Urinary bladder (tissue), 4 donors: ENCODE data around the gene MYL10. TPM values are rescaled to one million over a fixed set of nuclear protein-coding genes. Genes with fewer than 3 reads are reported as not detected.

ENCODE experiments used
- DNase-seq: peaks from one replicate; pipeline ENCODE4 v3.0.0-alpha.2; 2015; ENCODE audit errors: extremely low spot score
- H3K27ac ChIP-seq: one replicate; pipeline ENCODE4 v1.5.1; 2013; ENCODE audit warnings: low read depth, mild to moderate bottlenecking, moderate library complexity
- H3K36me3 ChIP-seq: one replicate; pipeline ENCODE4 v1.6.1; 2013; ENCODE audit warnings: mild to moderate bottlenecking, moderate library complexity; ENCODE audit not compliant: insufficient read depth
- H3K4me1 ChIP-seq: one replicate; pipeline ENCODE4 v1.6.1; 2013; ENCODE audit warnings: mild to moderate bottlenecking, moderate library complexity; ENCODE audit not compliant: insufficient read depth
- H3K4me3 ChIP-seq: one replicate; pipeline ENCODE4 v1.5.1; 2013; ENCODE audit warnings: low read depth, low read length
- WGBS: extraction: QIAGEN DNeasy Blood & Tissue Kit; methylation state at CpG from one replicate; pipeline ENCODE4 v1.1.7; 2013; 5-methylcytosine and 5-hydroxymethylcytosine counted together
- polyA plus RNA-seq: library from polyadenylated mRNA; stranded (reverse); fragments of 200-250 nt; gene quantifications from one replicate; pipeline ENCODE4 v1.2.3, GENCODE V29; 2013
- total RNA-seq: library from RNA; depleted of rRNA; stranded (reverse); fragments of >200 nt; gene quantifications from one replicate; pipeline ENCODE4 v1.2.3, GENCODE V29; 2014
- donor health status: healthy with polysubstance abuse.
- donor health status: healthy.

The MYL10 gene
- total and polyA plus RNA-seq, 2 donors, result 0.38 to 0.63 TPM

GRCh38 chr7:101591504-101591903 is 37.6 kb downstream of the MYL10 start:
- DNase-seq, result no peak
- Histone ChIP-seq H3K4me3 (no peak overlapping the region), H3K27ac (no peak overlapping the region), H3K4me1 (no peaks in the 10 kb centered on the region), H3K36me3 (no peaks in the 10 kb centered on the region)
- 91% methylated on average over 2 of the region's 2 CpGs for WGBS

GRCh38 chr7:101590663-101591435 is 38.2 kb downstream of the MYL10 start:
- Histone ChIP-seq H3K27ac (no peak overlapping the region), H3K36me3 (no peaks in the 10 kb centered on the region), H3K4me1 (no peaks in the 10 kb centered on the region), H3K4me3 (no peak overlapping the region)
- 94% methylated on average over 18 of the region's 18 CpGs for WGBS
- DNase-seq, result no peak

DNA sequence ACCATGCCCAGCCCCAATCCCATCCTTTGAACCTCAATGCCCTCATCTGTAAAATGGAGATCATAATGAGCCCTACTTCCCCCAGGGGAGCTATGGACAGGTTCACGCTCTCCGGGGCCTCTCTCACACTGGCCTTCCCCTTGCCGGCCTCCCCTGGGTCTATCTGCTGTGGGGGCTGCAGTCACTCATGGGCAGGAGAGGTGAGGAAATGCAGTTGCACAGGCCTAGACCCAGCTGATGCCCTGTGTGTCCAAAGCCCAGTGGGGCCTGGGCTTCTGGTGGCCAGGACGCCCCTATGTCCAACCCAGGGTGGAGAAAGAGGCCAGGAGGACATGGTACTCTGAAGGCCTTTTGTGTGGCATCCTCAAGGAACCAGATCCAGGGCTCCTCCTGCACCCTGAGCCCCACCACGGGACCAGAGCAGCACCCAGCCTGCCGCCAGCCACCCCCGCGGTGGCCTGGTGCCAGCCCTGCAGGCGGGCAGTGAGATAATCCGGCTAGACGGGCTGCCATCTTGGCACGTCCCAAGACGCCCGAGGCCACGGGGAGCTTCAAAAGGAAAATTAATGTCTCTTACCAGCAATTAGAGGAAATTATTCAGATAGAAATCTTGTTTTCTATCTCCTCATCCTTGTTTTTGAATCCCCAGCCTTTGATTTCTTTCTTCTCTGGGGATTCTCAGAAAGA is 39.0 kb downstream of the MYL10 start:
- no peak for DNase-seq
- Histone ChIP-seq H3K4me1 (no peaks in the 10 kb centered on the region), H3K27ac (no peak overlapping the region), H3K36me3 (no peaks in the 10 kb centered on the region), H3K4me3 (no peak overlapping the region)
- 83% methylated on average over 15 of the region's 15 CpGs for WGBS

- H3K36me3 ChIP-seq, result no peaks in the 10 kb centered on the region
- H3K4me3 ChIP-seq, result no peak overlapping the region
- no peak overlapping the region for H3K27ac ChIP-seq
- 80% methylated on average over 5 of the region's 5 CpGs for WGBS
- DNase-seq, result no peak
- H3K4me1 ChIP-seq, result no peaks in the 10 kb centered on the region
Measured at GRCh38 chr7:101589052-101589451, 40.0 kb downstream of the MYL10 start.

- no peaks in the 10 kb centered on the region for H3K36me3 ChIP-seq
- 84% methylated on average over 9 of the region's 9 CpGs for WGBS
- no peak overlapping the region for H3K4me3 ChIP-seq
- H3K27ac ChIP-seq, result no peak overlapping the region
- H3K4me1 ChIP-seq, result no peaks in the 10 kb centered on the region
- no peak for DNase-seq
Measured at GRCh38 chr7:101588131-101588935, 40.8 kb downstream of the MYL10 start.

DNA sequence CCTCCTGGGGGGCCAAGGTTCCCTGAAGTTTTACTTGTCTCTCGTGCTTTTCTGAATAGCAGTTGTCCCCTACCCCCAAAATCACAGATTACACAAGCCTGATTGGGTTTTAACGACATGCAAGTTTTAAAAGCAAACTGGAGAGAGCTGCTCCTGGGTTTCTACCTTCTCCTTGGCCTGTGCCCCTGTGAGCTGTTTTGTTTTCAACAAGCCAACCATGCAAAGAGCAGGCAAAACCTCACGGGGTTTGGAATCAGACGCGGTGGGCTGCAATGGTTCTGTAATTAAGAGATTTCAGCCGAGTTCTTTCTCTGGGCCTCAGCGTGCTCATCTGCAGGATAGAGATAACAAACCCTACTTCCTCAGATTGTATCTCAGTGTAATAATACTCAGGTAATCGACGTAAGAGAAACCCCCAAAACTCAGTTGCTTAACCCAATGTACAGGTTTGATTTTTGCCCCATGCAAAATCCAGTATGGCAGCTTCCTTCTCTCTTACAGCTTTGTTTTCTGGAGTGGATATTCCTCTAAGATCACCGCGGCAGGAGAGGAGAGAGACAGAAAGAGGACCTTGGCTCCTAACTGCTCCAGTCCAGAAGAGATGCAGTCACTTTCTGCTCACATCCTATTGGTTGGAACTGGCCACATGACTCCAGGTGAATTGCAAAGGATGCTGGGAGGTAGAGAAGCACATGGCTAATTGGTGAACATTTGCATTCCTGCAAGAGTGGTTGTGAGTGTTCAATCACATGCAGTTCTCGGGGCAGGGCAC is 42.0 kb downstream of the MYL10 start:
- no peak for DNase-seq
- Histone ChIP-seq H3K27ac (no peak overlapping the region), H3K4me1 (no peaks in the 10 kb centered on the region), H3K4me3 (no peak overlapping the region), H3K36me3 (no peaks in the 10 kb centered on the region)
- WGBS, result 73% methylated on average over 12 of the region's 12 CpGs

DNA sequence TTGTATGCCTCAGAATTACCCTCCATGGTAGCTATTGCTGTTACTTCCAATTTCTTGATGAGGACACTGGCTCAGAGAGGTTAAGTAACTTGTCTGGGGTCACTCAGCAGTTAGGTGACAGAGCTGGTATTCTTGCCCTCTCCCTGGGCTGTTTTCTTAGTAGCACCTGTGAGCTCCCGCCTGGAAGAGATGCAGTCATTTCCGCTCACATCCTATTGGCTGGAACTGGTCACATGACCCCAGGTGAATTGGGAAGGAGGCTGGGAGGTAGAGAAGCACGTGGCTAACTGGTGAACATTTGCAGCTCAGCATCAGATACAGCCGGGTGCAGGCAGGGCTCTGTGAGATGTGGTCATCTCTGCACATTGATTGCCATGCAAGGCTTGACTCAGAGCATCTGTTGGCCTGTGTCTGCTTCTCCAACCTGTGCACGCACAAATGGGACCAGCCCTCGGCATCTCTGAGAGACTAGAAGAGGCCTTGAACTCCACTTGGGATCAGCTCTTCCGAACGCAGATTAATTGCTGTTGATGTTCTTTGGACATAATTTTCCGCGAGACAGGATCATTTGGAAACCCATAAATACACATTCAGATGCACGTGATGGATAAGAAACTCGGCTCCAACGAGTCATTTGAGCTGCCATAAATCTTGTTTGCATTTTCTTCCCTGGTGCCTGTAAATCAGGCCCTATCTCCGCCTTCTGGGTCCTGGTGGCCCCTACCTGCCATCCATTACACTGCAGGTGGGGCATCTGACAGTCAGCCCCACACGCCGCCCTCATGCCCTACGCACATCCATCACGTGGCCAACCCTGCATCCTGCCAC is 42.8 kb downstream of the MYL10 start:
- DNase-seq, result no peak
- H3K27ac ChIP-seq, result no peak overlapping the region
- 55% methylated on average over 18 of the region's 18 CpGs for WGBS
- H3K36me3 ChIP-seq, result no peaks in the 10 kb centered on the region
- H3K4me3 ChIP-seq, result no peak overlapping the region
- no peaks in the 10 kb centered on the region for H3K4me1 ChIP-seq

DNA sequence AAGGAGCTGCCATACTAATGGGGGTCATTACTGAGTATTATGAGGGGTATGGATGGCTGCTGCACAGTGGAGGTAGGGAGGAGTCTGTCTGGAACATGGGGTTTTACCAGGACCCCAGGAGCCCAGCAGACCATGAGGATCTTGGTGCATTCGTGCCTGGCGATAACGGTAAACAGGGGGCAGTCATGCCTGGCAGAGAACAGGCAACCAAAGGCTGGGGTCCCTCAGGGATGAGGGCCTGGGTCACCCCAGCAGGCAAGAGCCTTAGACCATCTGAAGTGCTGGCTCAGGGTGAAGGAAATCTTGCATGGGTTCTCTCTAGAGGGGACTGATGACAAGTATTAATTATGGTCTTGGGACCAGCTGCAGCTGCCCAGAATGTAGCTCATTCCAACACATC is 46.1 kb downstream of the MYL10 start:
- no peaks in the 10 kb centered on the region for H3K4me1 ChIP-seq

GRCh38 chr7:101581891-101582290 is 47.2 kb downstream of the MYL10 start:
- no peak overlapping the region for H3K4me3 ChIP-seq
- 48% methylated on average over 10 of the region's 10 CpGs for WGBS
- H3K4me1 ChIP-seq, result no peaks in the 10 kb centered on the region
- H3K36me3 ChIP-seq, result no peaks in the 10 kb centered on the region
- no peak for DNase-seq
- no peak overlapping the region for H3K27ac ChIP-seq

More for the DNA sequence above, 46.1 kb downstream of the MYL10 start:
- 94% methylated on average over 3 of the region's 3 CpGs for WGBS
- H3K27ac ChIP-seq, result no peak overlapping the region
- no peak for DNase-seq
- no peaks in the 10 kb centered on the region for H3K36me3 ChIP-seq
- H3K4me3 ChIP-seq, result no peak overlapping the region

GRCh38 chr7:101580596-101580995 is 48.5 kb downstream of the MYL10 start:
- H3K4me1 ChIP-seq, result no peaks in the 10 kb centered on the region
- DNase-seq, result no peak
- H3K36me3 ChIP-seq, result no peaks in the 10 kb centered on the region
- H3K27ac ChIP-seq, result no peak overlapping the region
- H3K4me3 ChIP-seq, result no peak overlapping the region
- 92% methylated on average over 7 of the region's 7 CpGs for WGBS

GRCh38 chr7:101578552-101578951 is 50.5 kb downstream of the MYL10 start:
- no peak for DNase-seq
- Histone ChIP-seq H3K36me3 (no peaks in the 10 kb centered on the region), H3K4me3 (no peak overlapping the region), H3K4me1 (no peaks in the 10 kb centered on the region), H3K27ac (no peak overlapping the region)
- WGBS, result 54% methylated on average over 1 of the region's 1 CpG

- no peaks in the 10 kb centered on the region for H3K36me3 ChIP-seq
- H3K27ac ChIP-seq, result no peak overlapping the region
- no peak overlapping the region for H3K4me3 ChIP-seq
- no peak for DNase-seq
- H3K4me1 ChIP-seq, result no peaks in the 10 kb centered on the region
- WGBS, result 89% methylated on average over 3 of the region's 3 CpGs
Measured at GRCh38 chr7:101576998-101577397, 52.1 kb downstream of the MYL10 start.
